HG03135 (cell line): ENCODE data around the gene PRKCSH.
"Not testable (repeated sequence)": the region's sequence is repeated elsewhere in the genome, so short reads cannot be mapped to it uniquely, and the experiment has no call there.

Source experiments
- ATAC-seq: cut with Tn5 transposase; IDR thresholded peaks from one replicate; pipeline ENCODE4 v1.9.1; 2021; ENCODE audit warnings: mild to moderate bottlenecking, moderate library complexity; ENCODE audit not compliant: unreplicated experiment

PRKCSH gene

GRCh38 chr19:11435057-11435832, at the start of gene PRKCSH, which contains the start of gene ODAD3:
Gene PRKCSH, plus strand, starts transcription at chr19:11435635. Its CDS starts 483 bp downstream, at chr19:11436118.
Gene ODAD3, minus strand, starts transcription at chr19:11435121. Its CDS starts 105 bp downstream, at chr19:11435016.
- ATAC-seq = peak; percentile 84

- ATAC-seq = no peak
Observed at GRCh38 chr19:11387162-11388034, 48.0 kb upstream of the PRKCSH start.

GRCh38 chr19:11390359-11390758, 45.1 kb upstream of the PRKCSH start:
- no peak for ATAC-seq

- ATAC-seq = no peak
Observed at GRCh38 chr19:11390933-11391680, 44.3 kb upstream of the PRKCSH start.

- ATAC-seq = no peak
Observed at GRCh38 chr19:11397089-11397610, 38.3 kb upstream of the PRKCSH start.

GRCh38 chr19:11399667-11400066, 35.8 kb upstream of the PRKCSH start:
- ATAC-seq = no peak

GRCh38 chr19:11400798-11401197, 34.6 kb upstream of the PRKCSH start:
- no peak for ATAC-seq

GRCh38 chr19:11401808-11402543, 33.5 kb upstream of the PRKCSH start:
- ATAC-seq = no peak

GRCh38 chr19:11404588-11405222, 30.7 kb upstream of the PRKCSH start:
- ATAC-seq = no peak

GRCh38 chr19:11405846-11406643, 29.4 kb upstream of the PRKCSH start:
- ATAC-seq = no peak

GRCh38 chr19:11406703-11407236, 28.7 kb upstream of the PRKCSH start:
- not testable (repeated sequence) for ATAC-seq

- no peak for ATAC-seq
Observed at GRCh38 chr19:11408591-11408990, 26.8 kb upstream of the PRKCSH start.

GRCh38 chr19:11410682-11411081, 24.8 kb upstream of the PRKCSH start:
- no peak for ATAC-seq

GRCh38 chr19:11414544-11414943, 20.9 kb upstream of the PRKCSH start:
- no peak for ATAC-seq

- ATAC-seq = no peak
Observed at GRCh38 chr19:11416346-11417052, 18.9 kb upstream of the PRKCSH start.

- no peak for ATAC-seq
Observed at GRCh38 chr19:11418094-11418548, 17.3 kb upstream of the PRKCSH start.

GRCh38 chr19:11418549-11419506, 16.6 kb upstream of the PRKCSH start, which contains the start of gene RGL3:
Gene RGL3, minus strand, starts transcription at chr19:11419314. Its CDS starts 36 bp downstream, at chr19:11419278.
- ATAC-seq = no peak
